HG02623 (cell line): ENCODE data around the gene MYO18A.

ENCODE experiments used
- ATAC-seq: cut with Tn5 transposase; IDR thresholded peaks from one replicate; pipeline ENCODE4 v1.9.1; 2021; ENCODE audit warnings: moderate library complexity; ENCODE audit not compliant: unreplicated experiment

MYO18A gene

GRCh38 chr17:29060475-29060874 lies 119.7 kb downstream of the MYO18A start:
- ATAC-seq = no peak

GRCh38 chr17:29059281-29059680 lies 120.9 kb downstream of the MYO18A start:
- no peak for ATAC-seq

GRCh38 chr17:29058391-29058790 lies 121.8 kb downstream of the MYO18A start:
- ATAC-seq = no peak

- ATAC-seq = no peak
These were observed 122.8 kb downstream of the MYO18A start for GRCh38 chr17:29057361-29057760.

- ATAC-seq = no peak
These were observed 125.4 kb downstream of the MYO18A start for GRCh38 chr17:29054835-29055234.

GRCh38 chr17:29051731-29052130 lies 128.5 kb downstream of the MYO18A start:
- ATAC-seq = no peak

GRCh38 chr17:29051194-29051593 lies 129.0 kb downstream of the MYO18A start:
- ATAC-seq = no peak

GRCh38 chr17:29050176-29050575 lies 130.0 kb downstream of the MYO18A start:
- no peak for ATAC-seq

GRCh38 chr17:29049541-29050145 lies 130.6 kb downstream of the MYO18A start:
- ATAC-seq = no peak

- ATAC-seq = no peak
These were observed 131.5 kb downstream of the MYO18A start for GRCh38 chr17:29048440-29049368.

- no peak for ATAC-seq
These were observed 133.7 kb downstream of the MYO18A start for GRCh38 chr17:29046473-29046839.

- ATAC-seq = no peak
These were observed 134.3 kb downstream of the MYO18A start for GRCh38 chr17:29045734-29046472.

GRCh38 chr17:29045026-29045425 lies 135.2 kb downstream of the MYO18A start:
- ATAC-seq = no peak

- no peak for ATAC-seq
These were observed 136.6 kb downstream of the MYO18A start for GRCh38 chr17:29043539-29044145.

GRCh38 chr17:29042679-29043538 lies 137.3 kb downstream of the MYO18A start, which contains the start of gene PIPOX:
Gene PIPOX, plus strand, starts transcription at chr17:29043141. Its CDS starts 85 bp downstream, at chr17:29043226.
- no peak for ATAC-seq

GRCh38 chr17:29042026-29042678 lies 138.0 kb downstream of the MYO18A start:
- no peak for ATAC-seq

- no peak for ATAC-seq
These were observed 138.6 kb downstream of the MYO18A start for GRCh38 chr17:29041571-29041970.

- ATAC-seq = no peak
These were observed 139.1 kb downstream of the MYO18A start for GRCh38 chr17:29041091-29041490.

- no peak for ATAC-seq
These were observed 140.2 kb downstream of the MYO18A start for GRCh38 chr17:29039764-29040598.
